ENCODE data around the gene CRNKL1. TPM values are rescaled to one million over a fixed set of nuclear protein-coding genes. Genes with fewer than 3 reads are reported as not detected.

Gene CRNKL1
- total and polyA plus RNA-seq, 8 donors: 7.3 to 43.2 (median 18.3) TPM

GRCh38 chr20:20018366-20018765, 33.9 kb downstream of the CRNKL1 start:
- no peak for DNase-seq
- Histone ChIP-seq H3K27me3 (no peaks in the 10 kb centered on the region), H3K9me3 (no peaks in the 10 kb centered on the region), H3K4me3 (peak overlapping the region in 3 of 4 donors; percentile 87 to 95 (median 93)), H3K36me3 (peaks cover 0 to 13% (median 9%) of the 10 kb centered on the region in 4 donors), H3K4me1 (peaks cover 22 to 79% (median 52%) of the 10 kb centered on the region in 4 donors), H3K27ac (no peak overlapping the region)
- 85 to 90% (median 89%) methylated on average over 8 of the region's 8 CpGs for WGBS, 5 donors
- intact Hi-C loops (cut with DNase I; ENCODE audit: low total_unique reads): no loop called here
- TF ChIP-seq EP300 (IDR thresholded peaks at IDR 0.05) (no peak), POLR2A (IDR thresholded peaks at IDR 0.05) (no peak), POLR2AphosphoS5 (IDR thresholded peaks at IDR 0.05) (no peak), CTCF (IDR thresholded peaks at IDR 0.05) (no peak)

- H3K9me3 ChIP-seq: no peaks in the 10 kb centered on the region
- TF ChIP-seq EP300 (IDR thresholded peaks at IDR 0.05) (no peak), CTCF (IDR thresholded peaks at IDR 0.05) (no peak), POLR2AphosphoS5 (IDR thresholded peaks at IDR 0.05) (no peak), POLR2A (IDR thresholded peaks at IDR 0.05) (no peak)
- peak overlapping the region; percentile 87 to 99 (median 94) for H3K4me3 ChIP-seq
- peak overlapping the region; percentile 63 to 86 (median 84) for H3K27ac ChIP-seq
- H3K36me3 ChIP-seq: peaks cover 0 to 8% (median 3%) of the 10 kb centered on the region in 4 donors
- WGBS, 5 donors: 2 to 4% (median 3%) methylated on average over 16 to 17 of the region's 17 CpGs
- H3K4me1 ChIP-seq: peaks cover 22 to 77% (median 52%) of the 10 kb centered on the region in 4 donors
- no peaks in the 10 kb centered on the region for H3K27me3 ChIP-seq
- DNase-seq: no peak
- intact Hi-C loops (cut with DNase I; ENCODE audit: low total_unique reads): no loop called here
Observed at GRCh38 chr20:20017844-20018185, 34.5 kb downstream of the CRNKL1 start.

GRCh38 chr20:20017001-20017843, 35.0 kb downstream of the CRNKL1 start, which contains the start of gene NAA20:
NAA20 (plus strand) TSS chr20:20017362; CDS start chr20:20017397, 35 bp downstream.
- Histone ChIP-seq H3K4me1 (peaks cover 22 to 71% (median 52%) of the 10 kb centered on the region in 4 donors), H3K4me3 (peak within 1 kb of the TSS; percentile 87 to 99 (median 94)), H3K36me3 (peaks cover 0 to 4% (median 0%) of the 10 kb centered on the region in 4 donors), H3K9me3 (no peaks in the 10 kb centered on the region), H3K27ac (peak within 1 kb of the TSS; percentile 63 to 86 (median 84)), H3K27me3 (no peaks in the 10 kb centered on the region)
- 0 to 1% (median 0%) methylated on average over 45 to 81 of the region's 81 CpGs for WGBS, 5 donors
- intact Hi-C loops (cut with DNase I; ENCODE audit: low total_unique reads): no loop called here
- TF ChIP-seq EP300 (IDR thresholded peaks at IDR 0.05) (no peak), POLR2A (IDR thresholded peaks at IDR 0.05) (no peak), POLR2AphosphoS5 (IDR thresholded peaks at IDR 0.05) (peak; percentile 46 to 93 (median 47)), CTCF (IDR thresholded peaks at IDR 0.05) (peak in 5 of 7 experiments; percentile 69 to 88 (median 82))
- DNase-seq: peak; percentile 95 to 98

GRCh38 chr20:20014659-20015058, 37.6 kb downstream of the CRNKL1 start:
- H3K4me3 ChIP-seq: no peak overlapping the region
- H3K36me3 ChIP-seq: peaks cover 0 to 2% (median 0%) of the 10 kb centered on the region in 4 donors
- no peak for DNase-seq
- H3K4me1 ChIP-seq: peaks cover 28 to 70% (median 41%) of the 10 kb centered on the region in 4 donors
- H3K27me3 ChIP-seq: no peaks in the 10 kb centered on the region
- no peaks in the 10 kb centered on the region for H3K9me3 ChIP-seq
- H3K27ac ChIP-seq: peak overlapping the region in 1 of 5 donors; percentile 12
- intact Hi-C loops (cut with DNase I; ENCODE audit: low total_unique reads): no loop called here
- WGBS, 5 donors: 20 to 44% (median 23%) methylated on average over 2 of the region's 2 CpGs
- TF ChIP-seq POLR2A (IDR thresholded peaks at IDR 0.05) (no peak), CTCF (IDR thresholded peaks at IDR 0.05) (no peak), POLR2AphosphoS5 (IDR thresholded peaks at IDR 0.05) (no peak), EP300 (IDR thresholded peaks at IDR 0.05) (no peak)

All from stomach (tissue), 9 donors.